ENCODE data around the gene NELFE. TPM values are rescaled to one million over a fixed set of nuclear protein-coding genes. Genes with fewer than 3 reads are reported as not detected.

NELFE gene
- total RNA-seq, 1 experiment from 2014 or later: 50.8 TPM

DNA sequence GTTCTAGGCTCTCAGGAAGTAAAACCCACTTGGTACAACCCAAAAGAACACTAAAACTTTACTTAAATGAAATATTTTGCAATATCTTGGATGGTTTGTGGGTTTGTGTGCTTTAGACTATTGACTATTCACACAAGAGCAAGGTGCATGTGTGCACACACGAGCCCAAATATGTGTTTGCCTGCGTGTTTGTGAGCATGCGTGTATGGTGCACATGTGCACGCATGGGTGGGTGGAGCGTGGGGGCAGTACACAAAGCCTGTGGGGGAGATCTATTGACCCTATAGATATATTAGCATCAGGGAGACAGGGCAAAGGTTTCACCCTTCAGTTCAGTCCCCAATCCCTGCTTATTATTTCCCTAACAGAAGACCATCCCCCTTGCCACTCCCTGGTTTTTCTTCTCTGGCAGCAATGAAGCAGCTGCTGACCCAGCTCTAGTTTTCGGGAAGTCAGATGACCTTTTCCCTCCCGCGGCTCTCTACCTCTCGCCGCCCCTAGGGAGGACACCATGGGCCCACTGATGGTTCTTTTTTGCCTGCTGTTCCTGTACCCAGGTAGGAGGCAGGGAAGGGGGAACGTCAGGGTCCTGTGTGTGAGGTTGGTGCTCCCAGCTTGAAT lies 31.4 kb downstream of the NELFE start, which contains the start of gene C2:
TSS of gene C2 (plus strand) at position 476 of the 621 bp plus-strand sequence. CDS start at position 512, 36 bp downstream.
- no peak for DNase-seq
- H3K9me3 ChIP-seq (ENCODE audit: insufficient read depth, low read depth): no peaks in the 10 kb centered on the region
- no TSS peak for BruUV-seq (replicated peaks)
- no peak within 1 kb of the TSS for H3K4me2 ChIP-seq
- no peaks in the 10 kb centered on the region for H3F3A ChIP-seq (ENCODE audit: insufficient read depth, low read depth)
- no peaks in the 10 kb centered on the region for H3K36me3 ChIP-seq (ENCODE audit: low read depth)
- H3K27ac ChIP-seq: no peak within 1 kb of the TSS
- H3K27me3 ChIP-seq (ENCODE audit: insufficient read depth, low read depth): no peaks in the 10 kb centered on the region
- H3K4me3 ChIP-seq: no peak within 1 kb of the TSS
- H3K9me2 ChIP-seq (ENCODE audit: insufficient read depth): no peaks in the 10 kb centered on the region
- POLR2A ChIA-PET (ENCODE audit: unreplicated experiment): no interaction called here
- no peaks in the 10 kb centered on the region for H3K79me2 ChIP-seq (ENCODE audit: low read depth)
- H2AFZ ChIP-seq: no peak within 1 kb of the TSS
- intact Hi-C loops (cut with micrococcal nuclease; ENCODE audit: unreplicated experiment): no loop called here
- H4K20me1 ChIP-seq (ENCODE audit: insufficient read depth): no peaks in the 10 kb centered on the region
- no peak for TF ChIP-seq CTCF (conservative IDR thresholded peaks at IDR 0.05)
- TF ChIP-seq EZH2 (IDR thresholded peaks at IDR 0.05; ENCODE audit: low read depth): no peak
- CTCF ChIA-PET: no interaction called here
- H3K4me1 ChIP-seq (replicated peaks; ENCODE audit: insufficient read depth): no peaks in the 10 kb centered on the region

- Histone ChIP-seq H3K4me2 (no peak overlapping the region), H3K27ac (no peak overlapping the region), H3K9me2 (ENCODE audit: insufficient read depth) (no peaks in the 10 kb centered on the region), H3K9me3 (ENCODE audit: insufficient read depth, low read depth) (no peaks in the 10 kb centered on the region), H3K27me3 (ENCODE audit: insufficient read depth, low read depth) (no peaks in the 10 kb centered on the region), H3F3A (ENCODE audit: insufficient read depth, low read depth) (0 out of 2 replicates have a peak, but pooled peaks cover 8% of the 10 kb centered on the region), H3K4me3 (no peak overlapping the region), H3K4me1 (replicated peaks; ENCODE audit: insufficient read depth) (peaks cover 5% of the 10 kb centered on the region; the same call in 1 of the 2 replicates), H4K20me1 (ENCODE audit: insufficient read depth) (no peaks in the 10 kb centered on the region), H2AFZ (no peak overlapping the region), H3K79me2 (ENCODE audit: low read depth) (no peaks in the 10 kb centered on the region), H3K36me3 (ENCODE audit: low read depth) (no peaks in the 10 kb centered on the region)
- intact Hi-C loops (cut with micrococcal nuclease; ENCODE audit: unreplicated experiment): no loop called here
- BruUV-seq (replicated peaks): no TSS peak
- TF ChIP-seq EZH2 (IDR thresholded peaks at IDR 0.05; ENCODE audit: low read depth) (no peak), CTCF (conservative IDR thresholded peaks at IDR 0.05) (no peak)
- DNase-seq: no peak
- ChIA-PET POLR2A (ENCODE audit: unreplicated experiment) (interaction anchor here (0.6 to 0.7 kb wide), 2 partner anchors 372 to 524 kb away, joined by 3 to 11 read pairs; no protein-coding TSS in a partner anchor), CTCF (no interaction called here)
Observed at GRCh38 chr6:31922942-31923341, 35.8 kb downstream of the NELFE start.

GRCh38 chr6:31920811-31921210 lies 38.0 kb downstream of the NELFE start:
- intact Hi-C loops (cut with micrococcal nuclease; ENCODE audit: unreplicated experiment): no loop called here
- Histone ChIP-seq H3K27me3 (ENCODE audit: insufficient read depth, low read depth) (no peaks in the 10 kb centered on the region), H3K9me2 (ENCODE audit: insufficient read depth) (no peaks in the 10 kb centered on the region), H3F3A (ENCODE audit: insufficient read depth, low read depth) (0 out of 2 replicates have a peak, but pooled peaks cover 8% of the 10 kb centered on the region), H2AFZ (no peak overlapping the region), H3K9me3 (ENCODE audit: insufficient read depth, low read depth) (no peaks in the 10 kb centered on the region), H3K27ac (no peak overlapping the region), H3K79me2 (ENCODE audit: low read depth) (no peaks in the 10 kb centered on the region), H4K20me1 (ENCODE audit: insufficient read depth) (no peaks in the 10 kb centered on the region), H3K36me3 (ENCODE audit: low read depth) (no peaks in the 10 kb centered on the region), H3K4me3 (no peak overlapping the region), H3K4me2 (no peak overlapping the region), H3K4me1 (replicated peaks; ENCODE audit: insufficient read depth) (peaks cover 5% of the 10 kb centered on the region; the same call in 1 of the 2 replicates)
- ChIA-PET CTCF (interaction anchor here (0.7 kb wide), 2 partner anchors 65 to 230 kb away, joined by 3 read pairs; no protein-coding TSS in a partner anchor), POLR2A (ENCODE audit: unreplicated experiment) (interaction anchor here (0.7 kb wide), 1 partner anchor 154 kb away, joined by 7 read pairs; no protein-coding TSS in a partner anchor)
- no TSS peak for BruUV-seq (replicated peaks)
- no peak for DNase-seq
- TF ChIP-seq EZH2 (IDR thresholded peaks at IDR 0.05; ENCODE audit: low read depth) (no peak), CTCF (conservative IDR thresholded peaks at IDR 0.05) (no peak)

Measured in PC-9 (cell line).